ENCODE results near the gene GREB1.

DNA sequence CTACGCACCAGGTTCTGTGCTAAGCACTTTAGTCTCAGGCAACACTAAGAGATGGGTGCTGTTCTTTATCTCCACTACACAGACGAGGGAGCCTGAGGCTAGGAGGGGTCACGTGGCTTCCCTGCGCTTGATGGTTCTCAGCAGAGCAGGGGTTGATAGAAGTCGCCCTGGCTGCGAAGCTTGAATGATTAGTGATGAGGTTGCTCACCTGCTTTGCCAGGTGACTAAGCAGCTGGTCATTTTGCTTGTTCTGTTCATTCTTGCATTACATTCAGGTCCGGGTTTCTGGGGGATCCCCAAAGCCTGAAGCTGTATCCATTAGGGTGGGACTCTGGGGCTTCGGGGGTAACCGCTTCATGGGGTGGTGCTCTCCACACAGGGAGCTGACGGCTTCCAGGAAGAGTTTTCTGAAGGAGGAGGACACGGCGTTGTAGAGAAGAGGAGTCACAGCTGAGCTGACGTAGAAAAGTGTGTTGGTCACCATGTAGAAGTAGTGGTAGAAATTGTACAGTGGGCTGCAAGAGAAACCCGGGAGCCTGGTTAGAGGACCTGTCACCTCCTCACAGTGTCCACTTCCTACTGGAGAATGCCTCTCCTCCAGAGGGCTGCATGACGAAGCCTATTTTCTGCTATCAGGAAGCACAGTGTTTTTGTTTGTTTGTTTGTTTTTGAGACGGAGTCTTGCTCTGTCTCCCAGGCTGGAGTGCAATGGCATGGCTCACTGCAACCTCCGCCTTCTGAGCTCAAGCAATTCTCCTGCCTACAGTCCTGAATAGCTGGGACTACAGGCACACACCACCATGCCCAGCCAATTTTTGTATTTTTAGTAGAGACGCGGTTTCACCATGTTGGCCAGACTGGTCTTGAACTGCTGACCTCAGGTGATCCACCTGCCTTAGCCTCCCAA lies 124.6 kb downstream of the GREB1 start:
- TF ChIP-seq, protein P1, sequence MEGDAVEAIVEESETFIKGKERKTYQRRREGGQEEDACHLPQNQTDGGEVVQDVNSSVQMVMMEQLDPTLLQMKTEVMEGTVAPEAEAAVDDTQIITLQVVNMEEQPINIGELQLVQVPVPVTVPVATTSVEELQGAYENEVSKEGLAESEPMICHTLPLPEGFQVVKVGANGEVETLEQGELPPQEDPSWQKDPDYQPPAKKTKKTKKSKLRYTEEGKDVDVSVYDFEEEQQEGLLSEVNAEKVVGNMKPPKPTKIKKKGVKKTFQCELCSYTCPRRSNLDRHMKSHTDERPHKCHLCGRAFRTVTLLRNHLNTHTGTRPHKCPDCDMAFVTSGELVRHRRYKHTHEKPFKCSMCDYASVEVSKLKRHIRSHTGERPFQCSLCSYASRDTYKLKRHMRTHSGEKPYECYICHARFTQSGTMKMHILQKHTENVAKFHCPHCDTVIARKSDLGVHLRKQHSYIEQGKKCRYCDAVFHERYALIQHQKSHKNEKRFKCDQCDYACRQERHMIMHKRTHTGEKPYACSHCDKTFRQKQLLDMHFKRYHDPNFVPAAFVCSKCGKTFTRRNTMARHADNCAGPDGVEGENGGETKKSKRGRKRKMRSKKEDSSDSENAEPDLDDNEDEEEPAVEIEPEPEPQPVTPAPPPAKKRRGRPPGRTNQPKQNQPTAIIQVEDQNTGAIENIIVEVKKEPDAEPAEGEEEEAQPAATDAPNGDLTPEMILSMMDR (conservative IDR thresholded peaks at IDR 0.05) = no peak
- TF ChIP-seq EZH2 (IDR thresholded peaks at IDR 0.05; ENCODE audit: low read depth) = no peak
